ENCODE results near the gene RAB11B.
"Not testable (repeated sequence)": the region's sequence is repeated elsewhere in the genome, so short reads cannot be mapped to it uniquely, and the experiment has no call there.

DNA sequence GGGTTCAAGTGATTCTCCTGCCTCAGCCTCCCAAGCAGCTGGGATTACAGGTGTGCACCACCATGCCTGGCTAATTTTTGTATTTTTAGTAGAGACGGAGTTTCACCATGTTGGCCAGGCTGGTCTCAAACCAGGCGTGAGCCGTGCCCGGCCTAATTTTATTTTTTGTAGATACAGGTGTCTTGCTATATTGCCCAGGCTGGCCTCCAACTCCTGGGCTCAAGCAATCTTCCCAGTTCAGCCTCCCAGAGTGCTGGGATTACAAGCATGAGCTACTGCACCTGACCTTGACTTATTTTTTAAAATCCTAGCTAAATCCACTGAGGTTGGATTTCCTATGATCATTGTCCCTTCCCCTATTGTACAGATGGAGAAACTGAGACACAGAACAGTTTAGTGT lies 48.7 kb upstream of the RAB11B start:
- not testable (repeated sequence) for TF ChIP-seq EZH2 (IDR thresholded peaks at IDR 0.05; ENCODE audit: insufficient read depth, poor library complexity, severe bottlenecking); EZH2phosphoT487 (IDR thresholded peaks at IDR 0.05; ENCODE audit: insufficient read depth, low read depth)

Measured in GM23248 (cell line).